Kidney epithelial cell (primary cell): ENCODE measurements around the gene GTF2H3. TPM values are rescaled to one million over a fixed set of nuclear protein-coding genes. Genes with fewer than 3 reads are reported as not detected.

Experiments
- DNase-seq: peaks from one replicate; pipeline ENCODE4 v3.0.0-alpha.2; 2010; ENCODE audit warnings: low read depth
- H3K27me3 ChIP-seq: 2 replicates; pipeline ENCODE4 v1.6.0; 2011; ENCODE audit warnings: low read length; ENCODE audit not compliant: control insufficient read depth, insufficient read depth
- H3K36me3 ChIP-seq: 2 replicates; pipeline ENCODE4 v1.5.1; 2011; ENCODE audit warnings: low read length; ENCODE audit not compliant: control insufficient read depth, insufficient read depth
- H3K4me3 ChIP-seq: 2 replicates; pipeline ENCODE4 v1.5.1; 2011; ENCODE audit warnings: low read depth, mild to moderate bottlenecking, control low read depth, low read length
- CTCF ChIP-seq: IDR thresholded peaks from 2 replicates; pipeline ENCODE4 v1.5.1; 2011; ENCODE audit warnings: mild to moderate bottlenecking, moderate library complexity, low read length, control low read depth, inconsistent platforms; ENCODE audit not compliant: insufficient read depth, poor library complexity, severe bottlenecking
- total RNA-seq: library from RNA; depleted of rRNA; stranded (reverse); fragments of >200 nt; gene quantifications from 2 replicates; pipeline ENCODE4 v1.2.3, GENCODE V29; 2015

The GTF2H3 gene
- total RNA-seq, 1 donor from 2014 or later = 35.9 TPM

DNA sequence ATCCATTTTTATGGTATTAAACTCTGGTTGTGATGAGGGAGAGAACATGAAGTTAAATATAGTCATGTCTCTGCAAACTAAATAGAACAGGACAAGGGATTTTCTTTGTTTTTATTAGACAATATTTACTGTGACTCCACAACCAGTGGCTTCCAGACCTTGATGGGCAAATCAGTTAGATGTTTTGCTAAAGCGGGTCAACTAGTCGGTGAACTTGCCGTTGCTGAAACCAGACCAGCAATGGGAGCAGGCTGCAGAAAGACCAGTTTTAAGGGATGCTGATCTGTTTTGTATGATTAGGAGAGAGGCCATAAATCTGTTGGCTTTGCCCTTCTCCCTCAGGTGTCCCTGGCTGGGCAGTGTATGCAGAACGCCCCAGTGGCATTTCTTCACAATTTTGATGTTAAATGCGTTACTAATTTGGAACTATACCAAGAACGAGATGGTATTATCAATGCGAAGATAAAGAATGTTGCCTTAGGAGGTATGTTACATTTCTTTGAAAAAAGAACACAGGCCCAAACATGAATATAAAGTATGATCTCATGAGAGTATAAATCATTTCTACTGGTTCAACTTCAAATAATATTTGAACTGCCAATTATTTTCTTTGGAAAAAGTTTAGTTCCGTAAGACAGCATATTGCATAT, 56.7 kb downstream of the GTF2H3 start:
- H3K27me3 ChIP-seq = no peaks in the 10 kb centered on the region
- TF ChIP-seq CTCF = no peak
- H3K36me3 ChIP-seq = no peaks in the 10 kb centered on the region
- no peak overlapping the region for H3K4me3 ChIP-seq
- no peak for DNase-seq

DNA sequence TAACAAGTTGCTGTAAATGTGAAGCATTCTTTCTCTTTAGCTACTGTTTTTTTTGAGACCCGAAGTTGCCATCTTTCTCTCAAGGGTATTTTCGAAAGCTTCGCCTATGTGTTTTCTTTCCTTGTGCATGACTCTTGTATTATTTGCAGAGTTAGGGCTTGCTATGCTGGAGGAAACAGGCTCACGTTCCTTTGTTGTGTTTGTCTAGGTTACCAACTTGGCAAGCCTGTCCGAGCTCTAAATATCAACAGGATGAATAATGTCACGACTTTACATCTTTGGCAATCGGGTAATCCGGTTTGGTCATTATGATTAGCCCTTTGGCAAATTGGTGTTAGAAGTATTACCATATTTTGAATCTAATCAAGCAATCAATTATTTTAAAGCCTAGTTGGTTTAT, 62.6 kb downstream of the GTF2H3 start:
- TF ChIP-seq CTCF = no peak

DNA sequence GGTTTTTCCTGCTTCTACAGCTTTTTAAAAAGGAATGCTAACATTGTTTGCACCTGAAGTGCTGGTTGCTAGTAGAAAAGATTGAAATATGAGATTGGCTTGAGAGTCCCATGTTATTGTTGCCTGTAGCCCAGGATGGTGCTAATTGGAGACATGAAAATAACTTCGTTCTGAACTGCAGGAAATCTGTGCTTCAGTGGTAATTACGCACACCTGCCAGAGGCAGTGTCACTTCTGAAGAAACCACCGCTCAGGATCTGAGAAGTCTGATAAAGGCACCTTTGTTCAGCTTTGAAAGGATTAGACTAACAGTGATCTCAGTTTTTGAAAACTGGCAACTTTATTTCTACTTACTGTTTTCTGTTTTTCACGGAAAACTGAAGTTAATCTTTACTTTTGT, 63.0 kb downstream of the GTF2H3 start:
- no peak for TF ChIP-seq CTCF
- no peaks in the 10 kb centered on the region for H3K36me3 ChIP-seq
- no peak for DNase-seq
- H3K27me3 ChIP-seq = no peaks in the 10 kb centered on the region
- H3K4me3 ChIP-seq = no peak overlapping the region

More for the DNA sequence above, 62.6 kb downstream of the GTF2H3 start:
- Histone ChIP-seq H3K4me3 (no peak overlapping the region), H3K36me3 (no peaks in the 10 kb centered on the region), H3K27me3 (no peaks in the 10 kb centered on the region)
- DNase-seq = no peak

DNA sequence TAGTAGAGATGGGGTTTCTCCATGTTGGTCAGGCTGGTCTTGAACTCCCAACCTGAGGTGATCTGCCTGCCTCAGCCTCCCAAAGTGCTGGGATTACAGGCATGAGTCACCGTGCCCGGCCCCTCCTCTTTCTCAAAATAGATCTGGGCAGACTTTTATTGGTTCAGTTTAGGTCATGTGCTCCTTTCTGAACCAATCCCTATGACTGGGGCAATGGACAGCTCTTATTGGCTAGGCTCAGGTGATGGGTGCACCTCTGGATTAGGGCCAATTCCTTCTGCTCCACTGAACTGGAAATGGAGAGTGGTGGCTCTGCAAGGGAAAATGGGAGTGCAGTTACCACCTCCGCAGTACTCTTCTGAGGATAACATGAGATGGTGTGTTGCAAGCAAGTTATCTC, 72.3 kb downstream of the GTF2H3 start:
- Histone ChIP-seq H3K4me3 (no peak overlapping the region), H3K27me3 (no peaks in the 10 kb centered on the region), H3K36me3 (no peaks in the 10 kb centered on the region)
- TF ChIP-seq CTCF = no peak
- DNase-seq = no peak

DNA sequence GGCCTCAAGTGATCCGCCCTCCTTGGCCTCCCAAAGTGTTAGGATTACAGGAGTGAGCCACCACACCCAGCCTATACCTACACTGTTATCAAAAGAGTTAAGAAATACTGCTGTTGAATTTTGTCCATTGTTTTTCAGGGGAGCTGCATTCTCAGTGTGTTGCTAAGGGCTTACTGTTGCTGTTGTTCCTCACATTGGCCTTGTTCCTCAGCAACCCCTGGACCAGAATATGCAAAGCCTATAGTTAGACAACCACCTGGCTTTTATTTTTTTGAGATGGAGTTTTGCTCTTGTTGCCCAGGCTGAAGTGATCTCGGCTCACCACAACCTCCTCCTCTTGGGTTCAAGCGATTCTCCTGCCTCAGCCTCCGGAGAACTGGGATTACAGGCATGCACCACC, 73.8 kb downstream of the GTF2H3 start:
- H3K4me3 ChIP-seq = no peak overlapping the region
- no peak for DNase-seq
- no peaks in the 10 kb centered on the region for H3K36me3 ChIP-seq
- no peak for TF ChIP-seq CTCF
- H3K27me3 ChIP-seq = no peaks in the 10 kb centered on the region

Other genes starting within 250 kb of the GTF2H3 start
- gene KMT5A, start 249.7 kb upstream of the GTF2H3 start, total RNA-seq = 44.0 and 44.4 TPM in 2 replicates
- gene RILPL2, start 197.1 kb upstream of the GTF2H3 start, total RNA-seq = 3.6 and 4.2 TPM in 2 replicates
- 9.3 TPM in 2 replicates for gene SNRNP35, start 175.7 kb upstream of the GTF2H3 start, total RNA-seq
- gene RILPL1, start 100.1 kb upstream of the GTF2H3 start, total RNA-seq = 10.2 and 12.1 TPM in 2 replicates
- 242 and 259 TPM in 2 replicates for gene TMED2, start 49.3 kb upstream of the GTF2H3 start, total RNA-seq
- 16.2 and 25.6 TPM in 2 replicates for gene DDX55, start 31.7 kb upstream of the GTF2H3 start, total RNA-seq
- 75.6 and 80.0 TPM in 2 replicates for gene EIF2B1, start 143 bp upstream of the GTF2H3 start, total RNA-seq
- gene TCTN2, start 37.3 kb downstream of the GTF2H3 start, total RNA-seq = 12.3 and 13.4 TPM in 2 replicates
- gene ATP6V0A2, start 78.5 kb downstream of the GTF2H3 start, total RNA-seq = 23.7 and 25.7 TPM in 2 replicates
- under 0.01 and 0.04 TPM in 2 replicates for gene DNAH10, start 128.5 kb downstream of the GTF2H3 start, total RNA-seq